Gastroesophageal sphincter (tissue), 3 donors: ENCODE measurements around the gene CRACR2A.

ENCODE experiments used
- CTCF ChIP-seq, 4 experiments: fragments of 200-600 bp in 2 of 4; fragments of 450-650 bp in 2 of 4; sonication (generic) in 1 of 4; IDR thresholded peaks; one replicate each; pipeline ENCODE4 v1.5.1; 2017 to 2019; ENCODE audit warnings: antibody characterized with exemption in 4 of 4, mild to moderate bottlenecking in 2 of 4, moderate library complexity in 2 of 4
- EP300 ChIP-seq: sonication (generic); formaldehyde crosslinking; IDR thresholded peaks from one replicate; pipeline ENCODE4 v1.6.1; 2017; ENCODE audit warnings: antibody characterized with exemption, mild to moderate bottlenecking
- POLR2AphosphoS5 ChIP-seq: sonication (generic); formaldehyde crosslinking; IDR thresholded peaks from one replicate; pipeline ENCODE4 v1.6.1; 2017; ENCODE audit warnings: antibody characterized with exemption

- TF ChIP-seq POLR2AphosphoS5 (no peak), CTCF (IDR thresholded peaks at IDR 0.05) (no peak), EP300 (no peak)
Measured at GRCh38 chr12:3752096-3752709, 706 bp downstream of the CRACR2A start.
